CD1c-positive myeloid dendritic cell (primary cell): ENCODE results near the gene POLK.
"Not testable (repeated sequence)": the region's sequence is repeated elsewhere in the genome, so short reads cannot be mapped to it uniquely, and the experiment has no call there.

ENCODE experiments used
- DNase-seq: peaks from one replicate; pipeline ENCODE4 v3.0.0-alpha.2; 2016; ENCODE audit errors: extremely low spot score

POLK gene

DNA sequence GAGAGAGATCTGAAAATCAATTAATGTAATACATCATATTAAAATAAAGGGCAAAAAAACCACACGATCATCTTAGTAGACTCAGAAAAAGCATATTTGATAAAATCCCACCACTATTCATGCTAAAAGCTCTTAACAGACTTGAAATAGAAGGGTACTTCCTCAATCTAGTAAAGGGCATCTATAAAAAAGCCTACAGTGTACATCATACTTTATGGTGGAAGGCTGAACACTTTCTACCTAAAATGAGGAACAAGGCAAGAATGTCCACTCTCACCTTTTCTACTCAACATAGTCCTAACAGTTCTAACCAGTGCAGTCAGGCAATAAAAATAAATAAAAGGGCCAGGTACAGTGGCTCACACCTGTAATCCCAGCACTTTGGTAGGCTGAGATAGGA, 38.9 kb downstream of the POLK start:
- no peak for DNase-seq

DNA sequence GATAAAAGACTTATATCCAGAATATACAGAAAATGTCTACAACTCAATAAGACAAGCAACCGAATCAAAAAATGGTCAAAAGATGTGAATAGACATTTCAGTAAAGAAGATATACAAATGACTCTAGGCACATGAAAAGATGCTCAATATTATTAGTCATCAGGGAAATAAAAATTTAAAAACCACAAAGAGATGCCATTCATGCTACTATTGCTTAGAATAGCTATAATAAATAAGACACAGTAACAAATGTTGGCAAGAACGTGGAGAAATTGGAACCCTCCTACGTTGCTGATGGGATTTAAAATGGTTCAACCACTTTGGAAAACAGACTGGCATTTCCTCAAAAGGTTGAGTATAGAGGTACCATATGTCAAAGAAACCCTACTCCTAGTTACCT, 39.8 kb downstream of the POLK start:
- DNase-seq: no peak

DNA sequence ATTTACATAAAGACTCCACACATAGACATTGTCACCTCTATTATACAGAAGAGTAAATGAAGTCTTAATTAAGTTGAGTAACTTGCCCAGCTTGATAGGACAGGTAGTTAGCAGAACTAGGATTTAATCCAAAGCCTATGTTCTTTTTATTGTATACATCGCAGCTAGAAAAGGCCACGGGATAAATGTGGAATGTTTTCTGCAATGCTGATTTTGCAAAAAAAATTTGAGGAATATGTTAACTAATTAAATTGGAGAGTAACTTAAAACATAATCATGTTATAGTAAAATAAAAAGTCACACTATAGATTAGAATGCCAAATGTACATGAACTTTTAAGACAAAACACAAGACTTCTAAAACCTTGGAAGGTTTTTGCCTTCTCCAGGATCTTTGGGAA, 41.1 kb downstream of the POLK start:
- DNase-seq: no peak

DNA sequence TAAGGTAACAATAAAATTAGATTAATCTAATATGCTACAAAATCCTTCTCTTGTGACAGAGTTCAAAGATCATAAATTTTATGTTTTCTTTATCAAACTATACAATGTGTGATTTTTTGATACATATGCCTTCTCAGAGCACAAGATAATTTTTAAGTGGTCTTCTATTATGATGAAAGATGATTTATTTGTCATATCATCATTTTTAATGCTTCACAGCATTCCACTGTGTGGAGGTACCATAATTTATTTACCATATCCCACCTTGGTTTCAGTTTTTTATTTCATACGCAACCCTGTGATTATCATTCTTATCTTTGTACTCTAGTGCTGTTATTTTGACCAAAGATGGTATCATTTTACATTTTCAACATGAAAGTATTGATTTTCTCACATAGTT, 41.7 kb downstream of the POLK start:
- no peak for DNase-seq

DNA sequence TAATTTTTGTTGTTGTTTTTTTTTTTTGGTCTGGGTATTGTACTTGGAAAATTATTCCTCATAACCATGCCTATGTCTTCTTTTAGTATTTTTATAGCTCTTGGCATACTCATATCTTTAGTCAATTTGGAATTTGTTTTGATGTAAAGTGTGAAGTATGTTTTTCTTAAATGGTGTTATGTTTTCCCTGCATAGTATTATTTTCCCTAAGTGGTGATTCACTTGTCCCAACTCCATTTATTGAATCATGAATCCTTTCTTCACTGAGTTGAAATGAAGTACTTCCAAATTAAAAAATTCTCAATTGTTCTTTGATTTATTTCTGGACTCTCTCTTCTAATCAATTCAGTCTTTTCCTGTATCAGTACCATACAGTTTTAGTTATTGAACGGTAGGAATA, 46.5 kb downstream of the POLK start:
- no peak for DNase-seq

DNA sequence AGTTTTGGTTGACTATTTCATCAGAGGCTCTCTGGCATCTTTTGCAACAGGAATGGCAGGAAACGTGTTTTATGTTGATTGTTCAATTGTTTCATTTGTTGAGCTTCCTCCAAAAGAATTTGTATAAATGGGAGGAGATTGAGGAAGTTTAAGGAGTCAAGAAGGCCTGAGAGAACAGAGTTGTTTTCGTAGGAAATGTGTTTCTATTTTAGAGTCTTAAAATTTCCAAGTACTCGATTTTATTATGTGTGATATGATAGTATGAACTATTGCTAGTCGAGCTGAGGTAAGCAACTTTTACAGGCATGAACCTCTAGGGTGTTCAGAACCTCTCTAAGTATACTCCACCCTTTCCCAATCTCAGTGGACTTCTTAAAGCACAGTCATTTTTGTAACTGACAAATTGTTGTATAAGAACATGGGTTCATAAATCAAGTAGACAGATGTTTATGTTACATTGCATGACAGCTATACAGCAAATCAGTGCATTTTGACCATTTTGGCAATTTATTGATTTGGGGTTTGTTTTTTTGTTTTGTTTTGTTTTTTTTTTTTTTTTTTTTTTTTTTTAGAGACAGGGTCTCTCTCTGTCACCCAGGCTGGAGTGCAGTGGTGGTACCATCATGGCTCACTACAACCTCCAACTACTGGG, 47.4 kb downstream of the POLK start:
- DNase-seq: peak; percentile 78

DNA sequence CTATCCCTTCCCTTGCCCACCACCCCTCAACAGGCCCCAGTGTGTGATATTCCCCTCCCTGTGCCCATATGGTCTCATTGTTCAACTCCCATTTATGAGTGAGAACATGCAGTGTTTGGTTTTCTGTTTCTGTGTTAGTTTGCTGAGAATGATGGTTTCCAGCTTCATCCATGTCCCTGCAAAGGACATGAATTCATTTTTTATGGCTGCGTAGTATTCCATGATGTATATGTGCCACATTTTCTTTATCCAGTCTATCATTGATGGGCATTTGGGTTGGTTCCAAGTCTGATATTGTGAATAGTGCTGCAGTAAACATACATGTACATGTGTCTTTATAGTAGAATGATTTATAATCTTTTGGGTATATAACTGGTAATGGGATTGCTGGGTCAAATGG, 49.0 kb downstream of the POLK start:
- not testable (repeated sequence) for DNase-seq

DNA sequence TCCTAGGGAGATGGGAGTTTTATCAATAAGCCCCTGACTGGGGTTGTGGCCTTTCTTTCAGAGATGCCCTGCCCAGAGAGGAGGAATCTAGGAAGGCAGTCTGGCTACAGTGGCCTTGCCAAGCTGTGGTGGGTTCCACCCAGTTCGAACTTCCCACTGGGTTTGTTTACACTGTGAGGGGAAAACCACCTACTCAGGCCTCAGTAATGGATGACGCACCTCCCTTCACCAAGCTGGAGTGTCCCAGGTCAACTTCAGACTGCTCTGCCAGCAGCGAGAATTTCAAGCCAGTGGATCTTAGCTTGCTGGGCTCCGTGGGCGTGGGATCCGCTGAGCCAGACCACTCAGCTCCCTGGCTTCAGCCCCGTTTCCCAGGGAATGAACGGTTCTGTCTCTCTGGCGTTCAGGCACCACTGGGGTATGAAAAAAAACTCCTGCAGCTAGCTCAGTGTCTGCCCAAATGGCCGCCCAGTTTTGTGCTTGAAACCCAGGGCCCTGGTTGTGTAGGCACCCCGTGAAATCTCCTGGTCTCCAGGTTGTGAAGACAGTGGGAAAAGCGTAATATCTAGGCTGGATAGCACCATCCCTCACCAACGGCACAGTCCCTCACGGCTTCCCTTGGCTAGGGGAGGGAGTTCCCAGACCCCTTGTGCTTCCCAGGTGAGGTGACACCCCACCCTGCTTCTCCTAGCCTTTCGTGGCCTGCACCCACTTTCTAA, 54.5 kb downstream of the POLK start:
- not testable (repeated sequence) for DNase-seq

DNA sequence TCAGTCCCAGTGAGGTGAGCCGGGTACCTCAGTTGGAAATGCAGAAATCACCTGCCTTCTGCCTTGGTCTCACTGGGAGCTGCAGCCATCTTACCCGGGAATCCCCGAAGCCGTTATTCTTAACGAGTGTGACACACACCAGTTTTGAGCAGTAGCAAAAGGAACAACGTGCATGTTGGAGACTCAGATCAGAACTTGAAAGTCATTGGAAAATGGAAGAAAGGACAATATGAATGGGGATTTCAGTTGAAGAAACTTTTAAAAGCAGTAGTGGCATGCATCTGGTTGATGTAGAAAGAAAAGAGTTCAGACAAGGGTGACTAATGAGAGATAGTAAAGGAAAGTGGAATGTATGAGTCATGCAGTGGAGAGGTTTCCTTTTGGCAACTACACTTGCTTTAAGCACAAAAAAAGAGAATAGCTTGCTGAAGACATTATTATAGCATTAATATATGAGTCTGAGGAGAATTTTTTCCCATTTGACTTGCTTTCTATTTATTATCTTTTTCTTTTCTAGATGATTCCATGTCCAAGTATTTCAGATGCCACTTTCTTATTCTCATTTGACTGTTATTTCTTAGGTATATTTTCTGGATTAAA, 55.1 kb downstream of the POLK start:
- DNase-seq: peak; percentile 73

DNA sequence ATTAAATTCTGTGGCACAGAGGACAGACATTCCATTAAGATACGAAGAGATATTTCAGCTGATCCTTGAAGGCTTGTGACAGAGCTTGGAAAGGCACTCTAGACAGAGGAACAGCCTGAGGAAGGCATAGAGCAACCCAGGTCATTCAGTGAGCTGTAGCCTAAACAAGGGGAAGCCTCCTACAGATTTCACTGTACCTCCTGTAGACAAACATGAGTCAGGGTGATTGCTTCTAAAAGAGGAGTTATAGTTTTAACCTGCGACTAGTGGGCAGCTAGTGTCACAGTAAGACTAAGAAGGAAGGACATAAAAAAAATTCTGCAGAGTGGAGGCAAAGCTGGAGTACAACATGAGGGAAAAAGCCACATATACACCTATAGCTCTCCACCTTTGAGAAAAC, 56.0 kb downstream of the POLK start:
- DNase-seq: peak; percentile 63

DNA sequence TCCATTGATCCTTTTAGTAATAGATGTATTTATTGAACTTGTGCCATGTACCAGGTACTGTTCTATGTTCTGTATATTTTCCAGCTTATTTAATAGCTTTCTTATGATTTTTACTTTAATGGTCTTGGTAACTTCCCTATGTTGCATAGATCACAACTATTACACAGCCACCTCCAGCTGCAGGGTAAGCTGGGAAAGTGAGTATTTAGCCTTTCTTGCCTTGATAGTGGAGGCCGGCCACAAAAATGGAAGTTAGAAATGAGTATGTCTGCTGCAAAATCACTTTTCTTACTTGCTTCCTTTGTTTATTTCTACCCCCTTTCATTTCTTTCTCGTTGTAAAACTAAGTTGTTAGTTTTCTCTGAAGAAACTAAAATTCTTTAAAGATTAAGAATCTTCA, 56.5 kb downstream of the POLK start:
- peak; percentile 54 for DNase-seq

DNA sequence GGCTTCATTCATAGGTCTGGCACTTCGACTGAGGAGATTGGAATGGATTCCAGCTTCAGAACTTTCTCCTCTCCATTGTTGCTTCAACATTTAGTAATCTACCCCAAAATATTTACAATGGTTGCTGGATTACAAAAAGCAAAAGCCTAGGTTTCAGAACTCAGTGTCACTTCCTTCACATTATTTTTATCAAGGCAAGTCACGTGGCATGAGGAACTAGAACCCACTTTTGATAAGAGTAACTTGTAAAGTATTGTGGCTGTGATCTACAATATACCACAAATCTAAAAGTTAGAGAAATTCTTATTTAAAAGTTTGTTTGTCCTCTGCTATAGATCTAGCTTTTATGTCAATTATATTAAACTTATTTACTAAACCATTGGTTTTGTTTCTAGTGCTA, 59.9 kb downstream of the POLK start:
- peak; percentile 33 for DNase-seq

DNA sequence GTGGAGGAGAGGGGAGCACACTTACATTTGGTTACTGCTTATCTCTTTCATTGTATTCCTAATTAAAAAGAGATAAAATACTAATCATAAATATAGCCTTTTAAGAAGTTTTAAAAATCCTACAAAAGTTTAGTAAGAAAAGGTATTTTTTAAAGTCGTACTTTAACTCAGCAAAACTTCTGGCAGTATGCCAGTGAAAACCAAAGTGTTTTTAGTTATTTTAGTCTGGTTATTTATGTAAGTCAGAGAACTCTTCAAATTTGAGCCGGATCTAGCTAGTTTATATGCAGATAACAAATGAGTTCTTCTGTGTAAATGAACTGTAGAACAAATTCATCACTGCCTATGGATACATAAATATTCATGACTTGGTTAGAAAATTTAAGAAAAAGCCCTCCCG, 63.1 kb downstream of the POLK start:
- no peak for DNase-seq

DNA sequence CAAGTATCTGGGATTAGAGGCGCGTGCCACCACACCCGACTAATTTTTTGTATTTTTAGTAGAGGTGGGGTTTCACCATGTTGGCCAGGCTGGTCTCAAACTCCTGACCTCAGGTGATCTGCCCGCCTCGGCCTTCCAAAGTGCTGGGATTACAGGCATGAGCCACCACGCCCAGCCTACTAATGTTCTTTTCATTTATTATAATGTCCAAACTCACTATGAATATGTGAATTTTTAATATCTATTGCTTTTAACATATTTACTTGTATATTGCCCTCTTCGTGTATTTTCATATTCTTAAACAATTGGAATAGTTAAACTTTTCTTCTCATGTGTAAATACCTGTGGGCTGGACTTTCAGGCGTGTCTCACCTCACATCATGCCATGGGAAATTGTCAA, 66.6 kb downstream of the POLK start:
- DNase-seq: not testable (repeated sequence)

DNA sequence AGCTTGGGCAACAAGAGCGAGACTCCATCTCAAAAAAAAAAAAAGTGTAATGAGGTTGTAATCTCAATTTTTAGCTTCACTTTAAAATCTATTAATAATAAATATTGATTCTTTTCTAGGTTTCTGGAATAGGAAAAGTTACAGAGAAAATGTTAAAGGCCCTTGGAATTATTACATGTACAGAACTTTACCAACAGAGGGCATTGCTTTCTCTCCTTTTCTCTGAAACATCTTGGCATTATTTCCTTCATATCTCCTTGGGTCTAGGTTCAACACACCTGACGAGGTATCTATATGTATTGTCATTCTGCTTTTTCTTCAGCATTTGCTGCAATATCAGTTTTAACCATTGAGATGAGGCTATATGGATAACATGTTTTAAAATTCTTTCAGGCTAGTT, 73.0 kb downstream of the POLK start:
- no peak for DNase-seq

DNA sequence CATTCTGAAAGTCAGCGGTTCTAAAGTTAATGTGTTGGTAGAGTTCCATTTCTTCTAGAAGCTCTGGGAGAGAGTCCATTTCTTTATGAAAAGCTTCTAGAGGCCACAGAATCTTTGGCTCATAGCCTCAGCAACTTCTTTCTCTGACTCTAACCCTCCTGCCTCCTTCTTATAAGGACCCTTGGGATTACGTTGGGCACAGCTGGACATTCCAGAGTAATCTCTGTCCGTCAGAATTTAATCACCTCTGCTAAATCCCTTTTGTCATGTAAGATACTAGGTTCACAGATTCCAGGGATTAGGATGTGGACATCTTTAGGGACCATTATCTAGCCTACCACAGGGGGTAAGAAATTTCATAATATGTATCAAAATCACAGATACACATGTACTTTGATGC, 77.0 kb downstream of the POLK start:
- no peak for DNase-seq

DNA sequence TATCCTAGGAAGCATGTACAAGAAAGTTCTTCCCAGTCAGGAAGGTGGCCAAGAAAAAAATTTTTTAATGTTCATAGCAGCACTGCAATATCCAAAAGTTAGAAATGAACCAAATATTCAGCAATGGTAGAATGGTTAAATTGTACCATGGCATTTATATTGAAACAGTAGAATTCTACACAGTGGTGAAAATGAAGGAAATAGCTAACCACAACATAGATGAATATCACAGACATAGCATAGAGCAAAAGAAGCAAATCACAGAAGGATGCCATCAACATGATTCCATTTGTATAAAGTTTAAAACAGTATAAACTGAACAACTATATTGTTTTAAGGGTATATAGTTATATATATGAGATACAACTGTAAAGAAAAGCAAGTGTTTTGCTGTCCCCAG, 88.8 kb downstream of the POLK start:
- no peak for DNase-seq

DNA sequence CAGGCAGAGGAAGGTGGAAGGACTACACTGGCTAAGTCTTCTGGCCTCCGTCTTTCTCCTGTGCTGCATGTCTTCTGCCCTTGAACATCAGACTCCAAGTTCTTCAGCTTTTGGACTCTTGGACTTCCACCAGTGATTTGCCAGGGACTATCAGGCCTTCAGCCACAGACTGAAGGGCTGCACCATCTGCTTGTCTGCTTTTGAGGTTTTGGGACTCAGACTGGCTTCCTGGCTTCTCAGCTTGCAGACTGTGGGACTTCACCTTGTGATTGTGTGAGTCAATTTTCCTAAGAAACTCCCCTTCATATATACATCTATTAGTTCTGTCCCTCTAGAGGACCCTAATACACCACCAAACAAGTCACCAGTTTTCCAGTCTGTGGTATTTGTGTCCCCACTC, 89.9 kb downstream of the POLK start:
- DNase-seq: no peak

DNA sequence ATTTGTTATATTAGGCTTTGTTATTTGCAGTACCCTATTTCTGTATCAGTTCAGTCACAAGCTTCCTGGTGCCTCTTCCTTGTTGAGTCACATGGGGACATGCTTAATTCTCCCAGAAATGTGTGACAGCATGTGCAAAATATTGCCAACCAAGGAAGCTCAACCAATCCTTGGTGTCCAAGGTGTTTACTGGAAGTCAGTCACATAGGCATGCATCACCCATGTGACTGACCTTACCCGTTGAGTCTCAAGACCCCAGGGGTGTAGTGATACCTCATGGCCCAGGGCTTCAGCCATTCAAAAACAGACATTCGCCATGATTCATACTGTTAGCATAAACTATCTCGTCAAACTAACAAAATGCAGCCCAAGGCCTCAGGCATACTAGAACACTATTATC, 90.3 kb downstream of the POLK start:
- no peak for DNase-seq

DNA sequence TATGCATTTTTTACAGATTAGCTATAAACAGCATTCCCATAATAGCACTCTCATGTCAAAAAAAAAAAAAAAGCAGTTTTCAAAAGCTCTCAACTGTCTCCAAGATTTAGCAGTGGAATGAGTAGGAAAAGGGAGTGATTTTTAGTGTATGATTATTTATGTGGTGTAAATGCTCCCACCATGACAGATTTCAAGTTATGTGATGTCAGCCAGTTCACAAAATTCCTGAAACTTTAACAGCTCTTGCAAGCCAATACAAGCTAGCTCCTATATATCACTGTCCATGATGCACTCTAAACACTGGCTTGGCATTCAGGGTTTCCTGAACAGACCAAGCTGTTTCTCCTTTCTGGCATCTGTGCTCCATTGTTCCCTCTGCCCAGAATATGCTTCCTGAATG, 91.7 kb downstream of the POLK start:
- DNase-seq: no peak

DNA sequence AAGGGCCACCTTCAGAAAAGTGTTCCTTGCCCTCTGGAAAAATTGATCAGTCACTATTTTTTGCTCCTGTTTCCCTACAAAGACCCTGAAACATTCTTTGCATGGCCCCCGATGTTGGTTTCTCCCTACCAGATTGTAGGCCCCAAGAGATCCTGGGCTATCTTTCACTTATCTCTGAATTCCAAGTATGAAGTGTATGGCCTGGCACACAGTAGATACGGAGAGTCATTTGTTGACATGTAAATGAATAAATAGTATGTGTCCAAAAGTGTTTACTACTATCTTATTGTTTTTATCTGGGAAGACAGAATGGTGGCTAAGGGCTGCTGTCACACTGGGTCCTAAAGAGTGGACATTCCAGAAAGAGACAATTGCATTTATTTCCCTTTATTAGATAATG, 92.1 kb downstream of the POLK start:
- no peak for DNase-seq

DNA sequence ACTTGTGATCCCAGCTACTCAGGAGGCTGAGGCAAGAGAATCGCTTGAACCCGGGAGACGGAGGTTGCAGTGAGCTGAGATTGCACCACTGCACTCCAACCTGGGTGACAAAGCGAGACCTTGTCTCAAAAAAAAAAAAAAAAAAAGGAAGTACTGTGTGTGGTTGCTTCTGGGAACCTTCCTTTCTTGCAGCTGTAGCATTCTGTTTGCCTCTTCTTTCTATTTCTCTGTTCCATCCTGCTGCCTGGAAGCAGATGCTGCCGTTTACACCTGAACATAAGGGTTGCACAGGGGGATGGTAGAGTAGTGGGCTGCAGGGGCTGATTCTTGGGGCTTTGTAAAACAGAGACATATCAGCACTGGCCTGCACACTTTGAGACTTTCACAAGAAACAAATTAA, 95.7 kb downstream of the POLK start:
- DNase-seq: not testable (repeated sequence)

DNA sequence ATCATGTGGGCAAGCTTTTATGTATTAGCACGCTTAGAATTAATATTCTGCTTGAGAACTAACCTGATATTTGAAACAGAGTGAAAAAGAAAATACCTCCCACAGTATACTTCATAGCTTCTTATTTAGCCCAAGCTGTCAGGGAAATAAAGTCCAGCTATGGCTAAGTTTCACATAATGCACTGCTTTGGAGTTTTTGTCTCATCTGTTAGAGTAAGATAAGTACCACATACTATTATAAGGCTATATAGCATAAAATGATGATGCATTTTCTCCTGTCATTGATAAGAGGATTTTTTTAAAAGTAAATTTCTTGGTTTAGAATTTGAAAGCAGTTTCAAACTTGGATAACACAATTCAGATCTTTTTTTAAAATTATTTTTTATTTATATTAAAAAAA, 97.2 kb downstream of the POLK start:
- no peak for DNase-seq
